ENCODE measurements around the gene MLXIPL. TPM values are rescaled to one million over a fixed set of nuclear protein-coding genes. Genes with fewer than 3 reads are reported as not detected.
A peak's percentile ranks its signal among the peaks of the same experiment; 100 is the strongest.

Gene MLXIPL
- total RNA-seq, 1 experiment from 2014 or later = 19.8 TPM

- intact Hi-C loops (cut with micrococcal nuclease; ENCODE audit: unreplicated experiment) = loop anchor here (1.0 to 5.0 kb wide), 4 partner anchors 20 to 250 kb away; partner anchors contain the start of genes BAZ1B, BCL7B and MLXIPL
- H3K27me3 ChIP-seq (replicated peaks; ENCODE audit: control insufficient read depth, insufficient read depth, low read length) = no peaks in the 10 kb centered on the region
- DNase-seq = peak in 1 of 2 experiments; percentile 31
- no peak for TF ChIP-seq CTCF (IDR thresholded peaks at IDR 0.05; ENCODE audit: insufficient read depth in 1 of 2, low read depth in 1 of 2, low read length in 1 of 2, severe bottlenecking in 1 of 2, unreplicated experiment in 1 of 2)
- peaks cover 16% of the 10 kb centered on the region for H3K4me1 ChIP-seq
- peak overlapping the region; percentile 60 for H3K4me3 ChIP-seq (ENCODE audit: low read depth, low read length)
- Mint-ChIP-seq H3K4me1 (ENCODE audit: low read depth, unreplicated experiment) (peaks cover 8% of the 10 kb centered on the region), H3K27me3 (ENCODE audit: insufficient read depth, unreplicated experiment) (no peaks in the 10 kb centered on the region), H3K27ac (ENCODE audit: unreplicated experiment) (peak overlapping the region; percentile 92), H3K9me3 (ENCODE audit: unreplicated experiment) (no peaks in the 10 kb centered on the region), H3K4me3 (ENCODE audit: unreplicated experiment) (peak overlapping the region; percentile 95), H3K36me3 (ENCODE audit: insufficient read depth, unreplicated experiment) (peaks cover 50% of the 10 kb centered on the region)
- H3K9me3 ChIP-seq = no peaks in the 10 kb centered on the region
- peaks cover 12% of the 10 kb centered on the region for H3K36me3 ChIP-seq (ENCODE audit: control insufficient read depth, insufficient read depth, low read length)
- ChIA-PET POLR2A (interaction anchor here (0.5 to 1.4 kb wide), 17 partner anchors 10 to 1909 kb away, joined by 3 to 14 read pairs (median 6); partner anchors contain the start of genes BAZ1B and BCL7B), CTCF (interaction anchor here (0.6 to 1.4 kb wide), 3 partner anchors 9 to 118 kb away, joined by 3 to 8 read pairs (median 4); no protein-coding TSS in a partner anchor)
- TSS peak; percentile 72 for BruUV-seq (replicated peaks)
Observed at GRCh38 chr7:73577627-73578341, 46.5 kb downstream of the MLXIPL start.

- no peak overlapping the region for H3K4me3 Mint-ChIP-seq (ENCODE audit: unreplicated experiment)
- no peaks in the 10 kb centered on the region for H3K27me3 Mint-ChIP-seq (ENCODE audit: insufficient read depth, unreplicated experiment)
- no peaks in the 10 kb centered on the region for H3K27me3 ChIP-seq (replicated peaks; ENCODE audit: control insufficient read depth, insufficient read depth, low read length)
- TF ChIP-seq CTCF (IDR thresholded peaks at IDR 0.05; ENCODE audit: insufficient read depth in 1 of 2, low read depth in 1 of 2, low read length in 1 of 2, severe bottlenecking in 1 of 2, unreplicated experiment in 1 of 2) = no peak
- no peak overlapping the region for H3K4me3 ChIP-seq (ENCODE audit: low read depth, low read length)
- peaks cover 17% of the 10 kb centered on the region for H3K4me1 ChIP-seq
- no peaks in the 10 kb centered on the region for H3K9me3 ChIP-seq
- H3K36me3 Mint-ChIP-seq (ENCODE audit: insufficient read depth, unreplicated experiment) = peaks cover 71% of the 10 kb centered on the region
- H3K27ac Mint-ChIP-seq (ENCODE audit: unreplicated experiment) = no peak overlapping the region
- H3K36me3 ChIP-seq (ENCODE audit: control insufficient read depth, insufficient read depth, low read length) = peaks cover 14% of the 10 kb centered on the region
- CTCF ChIA-PET = no interaction called here
- peaks cover 2% of the 10 kb centered on the region for H3K4me1 Mint-ChIP-seq (ENCODE audit: low read depth, unreplicated experiment)
- H3K9me3 Mint-ChIP-seq (ENCODE audit: unreplicated experiment) = no peaks in the 10 kb centered on the region
- intact Hi-C loops (cut with micrococcal nuclease; ENCODE audit: unreplicated experiment) = no loop called here
- no peak for DNase-seq
- no TSS peak for BruUV-seq (replicated peaks)
- POLR2A ChIA-PET = no interaction called here
Observed at GRCh38 chr7:73573791-73574190, 50.5 kb downstream of the MLXIPL start.

- Mint-ChIP-seq H3K27me3 (ENCODE audit: insufficient read depth, unreplicated experiment) (no peaks in the 10 kb centered on the region), H3K36me3 (ENCODE audit: insufficient read depth, unreplicated experiment) (peaks cover 66% of the 10 kb centered on the region), H3K27ac (ENCODE audit: unreplicated experiment) (no peak overlapping the region), H3K9me3 (ENCODE audit: unreplicated experiment) (no peaks in the 10 kb centered on the region), H3K4me1 (ENCODE audit: low read depth, unreplicated experiment) (no peaks in the 10 kb centered on the region), H3K4me3 (ENCODE audit: unreplicated experiment) (no peak overlapping the region)
- Histone ChIP-seq H3K4me1 (peaks cover 17% of the 10 kb centered on the region), H3K9me3 (no peaks in the 10 kb centered on the region), H3K36me3 (ENCODE audit: control insufficient read depth, insufficient read depth, low read length) (peaks cover 14% of the 10 kb centered on the region), H3K4me3 (ENCODE audit: low read depth, low read length) (no peak overlapping the region), H3K27me3 (replicated peaks; ENCODE audit: control insufficient read depth, insufficient read depth, low read length) (no peaks in the 10 kb centered on the region)
- TF ChIP-seq CTCF (IDR thresholded peaks at IDR 0.05; ENCODE audit: insufficient read depth in 1 of 2, low read depth in 1 of 2, low read length in 1 of 2, severe bottlenecking in 1 of 2, unreplicated experiment in 1 of 2) = no peak
- intact Hi-C loops (cut with micrococcal nuclease; ENCODE audit: unreplicated experiment) = no loop called here
- POLR2A ChIA-PET = no interaction called here
- CTCF ChIA-PET = no interaction called here
- BruUV-seq (replicated peaks) = no TSS peak
- DNase-seq = no peak
Observed at GRCh38 chr7:73573276-73573675, 51.0 kb downstream of the MLXIPL start.
